ENCODE measurements around the gene MYO9B.
A peak's percentile ranks its signal among the peaks of the same experiment; 100 is the strongest.

DNA sequence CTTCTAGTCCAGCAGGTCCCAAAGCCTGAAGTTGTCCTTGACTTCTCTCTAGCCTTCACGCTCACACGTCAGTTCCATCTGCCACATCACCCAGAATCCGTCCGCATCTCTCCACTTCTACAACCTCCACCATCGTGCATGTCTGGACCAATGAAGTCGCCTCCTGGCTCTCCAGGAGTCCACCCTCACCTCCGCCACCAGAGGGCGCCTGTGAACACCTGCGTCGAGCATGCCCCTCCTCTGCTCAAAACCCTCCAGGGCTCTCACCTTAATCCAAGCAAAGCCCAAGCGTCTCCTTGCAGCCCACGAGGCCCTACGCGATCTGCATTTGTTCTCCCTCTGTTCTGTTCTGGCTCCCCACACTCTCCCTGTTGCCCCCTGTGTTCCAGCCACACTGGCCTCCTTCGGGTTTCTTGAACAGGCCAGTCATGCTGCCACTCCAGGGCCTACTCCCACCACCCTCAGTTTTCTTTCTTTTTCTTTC, 185.3 kb downstream of the MYO9B start:
- TF ChIP-seq, protein P1, sequence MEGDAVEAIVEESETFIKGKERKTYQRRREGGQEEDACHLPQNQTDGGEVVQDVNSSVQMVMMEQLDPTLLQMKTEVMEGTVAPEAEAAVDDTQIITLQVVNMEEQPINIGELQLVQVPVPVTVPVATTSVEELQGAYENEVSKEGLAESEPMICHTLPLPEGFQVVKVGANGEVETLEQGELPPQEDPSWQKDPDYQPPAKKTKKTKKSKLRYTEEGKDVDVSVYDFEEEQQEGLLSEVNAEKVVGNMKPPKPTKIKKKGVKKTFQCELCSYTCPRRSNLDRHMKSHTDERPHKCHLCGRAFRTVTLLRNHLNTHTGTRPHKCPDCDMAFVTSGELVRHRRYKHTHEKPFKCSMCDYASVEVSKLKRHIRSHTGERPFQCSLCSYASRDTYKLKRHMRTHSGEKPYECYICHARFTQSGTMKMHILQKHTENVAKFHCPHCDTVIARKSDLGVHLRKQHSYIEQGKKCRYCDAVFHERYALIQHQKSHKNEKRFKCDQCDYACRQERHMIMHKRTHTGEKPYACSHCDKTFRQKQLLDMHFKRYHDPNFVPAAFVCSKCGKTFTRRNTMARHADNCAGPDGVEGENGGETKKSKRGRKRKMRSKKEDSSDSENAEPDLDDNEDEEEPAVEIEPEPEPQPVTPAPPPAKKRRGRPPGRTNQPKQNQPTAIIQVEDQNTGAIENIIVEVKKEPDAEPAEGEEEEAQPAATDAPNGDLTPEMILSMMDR (IDR thresholded peaks at IDR 0.05; ENCODE audit: poor library complexity) = peak; percentile 87
- TF ChIP-seq EZH2 (IDR thresholded peaks at IDR 0.05; ENCODE audit: borderline replicate concordance) (no peak), EZH2phosphoT487 (IDR thresholded peaks at IDR 0.05; ENCODE audit: low read depth, severe bottlenecking, unreplicated experiment) (no peak)

Measured in hepatocyte (in vitro differentiated cells).